CD4-positive, alpha-beta T cell treated with Interferon alpha-2 for 1 hour (primary cell): Measurements from ENCODE around the gene SHFL.
A peak's percentile ranks its signal among the peaks of the same experiment; 100 is the strongest.

Experiments used
- DNase-seq, 2 donors: peaks; one replicate each; pipeline ENCODE4 v3.0.0-alpha.2; 2020 to 2022

Gene SHFL

DNA sequence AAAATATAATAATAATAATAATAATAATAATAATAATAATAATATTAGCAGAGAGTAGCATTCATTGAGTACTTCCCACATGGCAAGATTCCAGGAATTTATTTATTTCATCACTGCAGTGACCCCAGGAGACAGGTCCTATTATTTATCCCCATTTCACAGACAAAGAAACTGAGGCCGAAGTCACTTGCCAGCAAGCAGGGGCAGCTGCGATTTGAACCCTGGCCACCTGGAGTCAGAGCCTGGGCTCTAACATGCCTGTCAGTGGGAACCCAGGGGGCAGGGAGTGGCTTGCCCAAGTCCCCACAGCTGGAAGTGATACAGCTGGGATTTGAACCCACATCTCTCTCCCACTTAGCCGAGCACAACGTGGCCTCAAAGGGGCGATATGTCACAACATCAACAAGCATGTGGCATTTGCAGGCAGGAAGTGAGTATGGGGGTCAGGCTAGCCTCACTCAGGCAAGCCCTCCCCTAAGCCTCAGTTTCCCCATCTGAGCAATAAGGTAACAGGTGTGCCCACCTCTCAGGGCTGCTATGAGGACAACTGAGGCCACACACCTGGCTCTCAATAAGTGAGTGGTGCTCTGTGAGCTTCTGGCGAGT is 2.9 kb downstream of the SHFL start:
- DNase-seq = no peak

- DNase-seq = no peak
Observed at GRCh38 chr19:10089801-10090375, 3.8 kb downstream of the SHFL start.

DNA sequence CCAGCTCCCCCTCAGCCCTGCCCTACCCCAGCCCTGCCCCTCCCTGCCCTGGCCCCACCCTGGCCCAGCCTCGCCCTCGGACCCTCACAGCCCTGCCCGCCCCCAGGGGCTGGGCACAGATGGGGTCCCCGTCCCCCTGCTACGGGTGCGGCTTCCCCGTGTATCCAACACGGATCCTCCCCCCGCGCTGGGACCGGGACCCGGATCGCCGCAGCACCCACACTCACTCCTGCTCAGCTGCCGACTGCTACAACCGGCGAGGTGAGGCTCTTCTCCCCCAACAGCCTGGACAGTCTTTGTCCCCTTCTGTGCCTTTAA is 5.2 kb downstream of the SHFL start:
- no peak for DNase-seq

DNA sequence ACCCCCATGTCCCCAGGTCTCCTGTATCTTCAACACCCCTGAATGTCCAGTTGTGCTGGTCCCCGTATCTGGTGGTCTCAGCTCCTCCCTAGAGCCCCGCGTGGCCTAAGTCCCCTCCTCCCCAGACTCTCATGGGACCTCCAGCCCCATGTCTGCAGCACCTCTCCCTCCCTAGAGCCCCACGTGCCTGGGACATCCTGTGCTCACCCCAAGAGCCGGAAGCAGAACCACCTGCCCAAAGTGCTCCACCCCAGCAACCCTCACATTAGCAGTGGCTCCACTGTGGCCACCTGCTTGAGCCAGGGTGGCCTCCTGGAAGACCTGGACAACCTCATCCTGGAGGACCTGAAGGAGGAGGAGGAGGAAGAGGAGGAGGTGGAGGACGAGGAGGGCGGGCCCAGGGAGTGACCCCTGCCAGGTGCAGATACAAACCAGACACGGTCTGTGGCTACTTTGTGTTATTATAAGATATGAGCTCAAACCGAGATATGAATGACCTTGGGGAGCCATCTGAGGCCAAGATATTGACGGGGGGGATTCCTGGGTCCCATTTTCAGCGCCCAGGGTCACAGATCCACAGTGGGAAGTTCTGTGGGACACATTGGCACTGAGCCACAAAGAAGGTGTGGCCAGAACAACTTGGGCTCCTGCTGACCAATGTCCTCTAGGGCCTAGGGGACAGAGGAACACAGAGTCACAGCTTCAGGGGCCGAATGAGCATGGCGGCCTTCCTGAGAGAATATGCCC is 6.0 kb downstream of the SHFL start:
- DNase-seq = no peak

DNA sequence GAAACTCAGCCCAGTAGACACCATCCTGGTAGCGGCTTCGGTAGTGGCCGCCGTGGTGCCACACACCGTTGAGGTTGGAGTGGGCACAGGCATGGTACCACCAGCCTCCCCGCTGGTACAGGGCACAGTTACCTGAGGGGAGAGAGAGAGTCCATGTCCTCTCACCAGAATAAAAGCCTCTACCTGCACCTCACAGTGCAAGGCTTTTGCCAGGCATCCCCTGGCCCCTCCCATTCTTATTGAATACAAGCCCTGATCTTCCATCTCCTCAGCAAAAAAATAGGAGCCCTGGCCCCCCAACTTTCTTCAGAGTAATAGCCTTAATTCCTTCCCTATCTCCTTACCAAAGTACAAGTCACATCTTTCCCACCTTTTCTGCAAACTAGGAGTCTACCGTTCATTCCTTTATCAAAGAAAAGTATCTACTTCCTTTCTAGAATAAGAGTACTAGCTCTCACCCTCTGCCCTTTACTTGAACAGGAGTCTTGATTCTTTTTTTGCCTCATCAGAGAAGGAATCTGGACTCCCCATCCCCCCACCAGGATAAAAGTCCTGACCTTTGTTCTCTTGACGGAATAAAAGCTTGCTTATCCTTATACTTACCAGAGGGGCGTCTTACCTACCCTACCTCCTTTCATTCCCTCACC is 6.7 kb downstream of the SHFL start:
- DNase-seq = no peak

DNA sequence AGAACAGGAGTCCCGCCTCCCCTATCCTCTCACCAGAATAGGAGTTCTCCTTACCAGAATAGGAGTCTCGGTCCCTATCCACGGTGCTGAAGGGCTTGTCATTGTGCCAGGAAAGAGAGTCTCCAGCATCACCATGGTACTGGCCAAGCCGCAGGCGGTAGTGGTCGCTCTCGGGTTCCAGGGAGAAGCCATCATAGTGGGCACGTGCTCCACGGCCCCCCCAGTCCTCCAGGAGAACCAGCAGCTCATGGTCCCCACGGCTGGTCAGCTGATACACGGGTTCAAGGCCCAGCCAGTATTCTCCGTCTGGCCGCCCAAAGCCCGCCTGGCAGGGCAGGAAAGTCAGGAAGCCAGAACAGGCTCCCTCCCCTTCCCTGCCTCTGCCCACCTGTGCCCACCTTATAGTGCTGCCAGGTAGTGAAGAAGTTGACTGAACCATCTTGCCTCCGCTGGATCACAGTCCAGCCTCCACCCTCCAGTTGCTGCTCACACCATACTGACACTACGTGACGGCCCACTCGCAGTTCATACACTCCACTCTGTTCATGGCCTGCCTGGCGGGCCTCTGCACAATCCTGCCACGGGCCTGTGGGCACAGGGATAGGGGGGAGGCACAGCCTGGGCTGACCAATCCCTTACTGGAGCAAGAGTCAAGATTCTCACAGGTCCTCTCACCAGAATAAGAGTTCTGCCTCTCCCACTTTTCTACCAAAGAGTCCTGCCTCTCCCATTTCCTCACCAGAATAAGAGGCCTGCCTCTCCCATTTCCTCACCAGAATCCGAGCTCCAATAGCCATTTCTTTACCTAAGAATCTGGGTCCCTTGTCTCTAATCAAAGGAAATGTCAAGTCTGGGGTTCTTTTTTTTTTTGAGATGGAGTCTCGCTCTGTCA is 7.4 kb downstream of the SHFL start:
- DNase-seq = no peak

DNA sequence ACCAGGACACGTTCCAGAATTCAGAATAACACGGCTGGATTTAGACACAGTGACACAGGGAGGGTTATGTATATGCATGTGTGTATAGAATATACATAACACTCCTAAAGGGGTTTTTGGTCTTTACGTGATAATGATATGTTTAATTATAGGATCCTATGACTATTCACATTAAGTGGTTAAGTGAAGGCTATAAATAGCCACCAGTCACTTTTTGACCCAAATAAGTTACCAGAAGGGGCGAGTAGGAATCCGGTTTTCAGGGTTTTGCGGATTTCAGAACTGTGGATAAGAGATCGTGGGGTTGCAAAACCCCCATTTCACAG is 9.5 kb downstream of the SHFL start:
- DNase-seq = no peak

DNA sequence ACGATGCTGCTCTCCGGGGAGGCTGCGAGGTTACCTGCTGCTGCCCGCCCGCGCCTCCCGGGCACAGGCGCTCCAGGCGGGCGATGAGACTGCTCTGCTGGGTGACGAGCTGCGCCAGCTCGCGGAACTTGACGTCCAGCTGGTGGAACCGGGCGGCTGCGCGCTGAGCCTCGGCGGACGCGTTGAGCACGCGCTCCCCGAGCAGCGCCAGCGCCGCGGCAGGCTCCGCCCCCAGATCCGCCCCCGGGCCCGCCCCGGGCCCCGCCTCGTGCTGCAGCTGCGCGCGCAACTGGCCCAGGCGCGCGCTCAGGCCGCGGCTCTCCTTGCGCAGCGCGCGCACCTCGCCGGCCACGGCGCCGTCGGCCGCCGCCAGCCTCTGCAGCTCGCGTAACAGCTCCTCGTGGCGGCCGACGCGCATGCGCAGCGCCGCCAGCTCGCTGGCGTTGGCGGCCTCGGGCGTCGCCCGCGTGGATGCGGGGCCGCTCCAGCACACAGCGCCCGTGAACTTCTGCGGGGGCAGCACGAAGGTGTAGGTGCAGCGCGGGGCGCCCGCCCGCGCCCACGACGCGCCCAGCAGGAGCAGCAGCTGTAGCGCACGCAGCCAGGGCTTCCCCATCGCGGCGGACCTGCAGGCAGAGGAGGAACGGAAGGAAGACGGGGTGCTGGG is 10.0 kb downstream of the SHFL start:
- peak; percentile 92 to 95 for DNase-seq

DNA sequence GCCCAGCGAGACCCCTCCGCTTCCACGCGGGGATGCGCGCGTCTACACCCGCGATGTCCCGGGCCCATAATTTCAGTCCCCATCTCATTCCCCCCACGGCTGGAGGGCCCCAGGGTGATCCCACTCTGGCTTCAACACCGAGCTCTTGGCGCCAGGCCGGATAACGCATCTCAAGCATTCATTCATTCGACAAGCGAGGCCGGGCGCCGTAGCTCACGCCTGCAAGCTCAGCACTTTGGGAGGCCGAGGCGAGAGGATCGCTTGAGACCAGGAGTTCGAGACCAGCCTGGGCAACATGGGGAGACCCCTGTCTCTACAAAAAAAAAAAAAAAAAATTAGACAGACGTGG is 10.5 kb downstream of the SHFL start:
- no peak for DNase-seq

DNA sequence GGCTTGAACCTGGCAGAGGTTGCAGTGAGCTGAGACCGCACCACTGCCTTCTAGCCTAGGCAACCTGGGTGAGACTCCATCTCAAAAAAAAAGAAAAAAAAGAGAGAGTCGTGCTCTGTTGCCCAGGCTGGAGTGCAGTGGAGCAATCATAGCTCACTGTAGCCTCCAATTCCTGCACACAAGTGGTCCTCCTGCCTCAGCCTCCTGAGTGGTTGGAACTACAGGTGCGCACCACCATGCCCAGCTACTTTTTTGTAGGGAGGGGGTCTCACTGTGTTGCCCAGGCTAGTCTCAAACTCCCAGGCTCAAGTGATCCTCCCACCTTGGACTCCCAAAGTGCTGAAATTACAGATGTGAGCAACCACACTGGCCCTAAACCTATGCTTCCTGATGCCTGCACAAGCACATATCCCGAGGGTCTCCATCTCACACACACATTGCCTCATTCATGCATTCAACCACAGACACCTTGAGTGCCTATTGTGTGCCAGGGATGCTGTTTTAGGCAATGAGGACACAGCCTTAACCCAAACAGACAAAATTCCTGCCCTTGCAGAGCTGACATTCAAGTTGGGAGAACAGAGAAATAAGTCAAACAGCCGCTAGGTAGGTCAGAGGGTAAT is 14.2 kb downstream of the SHFL start:
- no peak for DNase-seq

DNA sequence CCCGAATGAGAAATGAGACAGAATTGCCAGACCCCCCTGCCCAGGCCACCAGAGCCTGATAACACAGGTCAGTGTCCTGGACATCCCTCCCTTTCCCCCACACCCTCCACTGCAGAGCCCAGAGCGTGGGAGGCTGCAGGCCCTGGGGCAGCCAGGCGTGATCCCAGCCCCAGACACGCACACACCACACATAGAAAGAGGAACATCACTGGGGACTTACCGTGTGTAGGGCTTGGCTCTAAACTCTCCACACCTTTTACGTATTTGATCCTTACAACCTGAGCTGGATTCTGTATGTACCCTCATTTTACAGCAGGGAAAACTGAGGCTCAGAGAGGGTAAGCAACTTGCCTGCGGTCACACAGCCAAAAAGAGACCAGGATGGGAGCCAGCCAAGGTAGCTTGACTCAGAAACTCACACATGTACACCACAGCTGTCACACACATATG is 16.7 kb downstream of the SHFL start:
- peak in 1 of 2 donors; percentile 59 for DNase-seq

DNA sequence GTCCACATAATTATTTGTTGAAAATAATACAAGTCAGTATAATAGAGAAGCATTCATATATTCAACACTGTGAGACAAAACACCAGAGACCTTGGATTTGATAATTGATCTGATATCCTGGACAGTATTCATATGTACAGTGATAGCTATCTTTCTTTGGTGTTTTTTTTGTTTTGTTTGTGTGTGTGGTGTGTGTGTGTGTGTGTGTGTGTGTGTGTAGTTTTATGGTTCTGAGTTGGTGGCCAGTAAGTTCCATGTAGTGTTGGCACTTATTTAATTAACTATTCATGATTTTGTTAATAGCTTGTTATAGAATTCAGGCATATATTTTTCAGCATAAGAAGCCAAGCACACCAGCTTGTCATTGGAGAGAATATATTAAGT is 18.0 kb downstream of the SHFL start:
- DNase-seq = peak in 1 of 2 donors; percentile 38

GRCh38 chr19:10104665-10105508 is 18.8 kb downstream of the SHFL start:
- peak; percentile 88 to 94 for DNase-seq

- peak in 1 of 2 donors; percentile 74 for DNase-seq
Observed at GRCh38 chr19:10105509-10106099, 19.5 kb downstream of the SHFL start.

DNA sequence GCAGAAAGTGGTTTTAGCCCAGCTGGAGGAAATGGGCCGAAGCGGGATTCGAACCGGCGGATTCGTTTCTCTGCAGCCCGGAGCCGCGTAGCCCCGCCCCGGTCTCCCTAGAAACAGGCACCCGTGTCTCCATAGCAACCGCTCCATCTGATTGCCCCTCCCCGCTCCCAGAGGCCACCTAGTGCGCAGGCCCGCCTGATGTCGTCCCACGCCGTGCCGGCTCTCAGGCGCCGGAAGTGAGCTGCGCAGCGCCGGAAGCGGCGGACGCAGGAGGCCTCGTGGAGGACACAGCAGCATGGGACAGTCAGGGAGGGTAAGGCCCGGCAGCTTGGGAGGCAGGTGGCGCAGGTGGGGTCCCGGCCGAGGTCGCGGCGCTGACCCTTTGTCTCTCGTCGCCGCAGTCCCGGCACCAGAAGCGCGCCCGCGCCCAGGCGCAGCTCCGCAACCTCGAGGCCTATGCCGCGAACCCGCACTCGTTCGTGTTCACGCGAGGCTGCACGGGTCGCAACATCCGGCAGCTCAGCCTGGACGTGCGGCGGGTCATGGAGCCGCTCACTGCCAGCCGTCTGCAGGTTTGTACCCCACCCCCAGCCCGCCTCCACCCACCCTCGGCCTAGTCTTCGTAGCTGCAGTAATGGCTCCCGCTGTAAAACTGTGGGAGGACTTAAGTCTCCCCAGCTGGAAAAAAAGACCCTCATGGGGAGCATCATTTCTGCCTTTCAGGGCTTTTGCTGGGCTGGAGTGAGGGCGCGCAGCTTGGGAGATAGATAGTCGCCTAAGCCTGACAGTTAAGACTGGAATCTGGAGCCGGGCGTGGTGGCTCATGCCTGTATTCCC is 20.2 kb downstream of the SHFL start, which contains the start of gene PPAN:
Gene PPAN, plus strand, starts transcription at position 263 of the 837 bp plus-strand sequence. Its CDS starts 33 bp downstream, at position 296.
- DNase-seq = peak; percentile 98 to 99

DNA sequence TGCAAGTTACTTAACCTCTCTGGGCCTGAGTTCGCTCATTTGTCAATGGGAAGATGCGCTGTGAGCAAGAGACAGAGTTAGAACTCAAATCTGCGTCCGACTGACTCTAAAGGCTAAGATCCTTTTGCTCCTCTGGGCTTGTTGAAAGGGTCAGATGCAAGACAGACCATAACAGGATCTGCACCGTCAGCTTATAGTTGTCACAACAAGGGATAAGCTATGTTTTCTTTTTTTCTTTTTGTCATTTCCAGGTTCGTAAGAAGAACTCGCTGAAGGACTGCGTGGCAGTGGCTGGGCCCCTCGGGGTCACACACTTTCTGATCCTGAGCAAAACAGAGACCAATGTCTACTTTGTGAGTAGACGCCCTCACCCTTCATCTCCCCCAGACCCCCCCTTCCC is 21.1 kb downstream of the SHFL start:
- DNase-seq = no peak

- no peak for DNase-seq
Observed at GRCh38 chr19:10107817-10108367, 21.8 kb downstream of the SHFL start.

- no peak for DNase-seq
Observed at GRCh38 chr19:10109528-10109927, 23.4 kb downstream of the SHFL start.
